Measurements from ENCODE around the gene KCNQ1. TPM values are rescaled to one million over a fixed set of nuclear protein-coding genes. Genes with fewer than 3 reads are reported as not detected.

Gene KCNQ1
- total and polyA plus RNA-seq, 2 of the 13 experiments (the other 11 are each of a cell fraction or from before 2014, with no cell fraction given): 0.02 to 0.08 TPM

DNA sequence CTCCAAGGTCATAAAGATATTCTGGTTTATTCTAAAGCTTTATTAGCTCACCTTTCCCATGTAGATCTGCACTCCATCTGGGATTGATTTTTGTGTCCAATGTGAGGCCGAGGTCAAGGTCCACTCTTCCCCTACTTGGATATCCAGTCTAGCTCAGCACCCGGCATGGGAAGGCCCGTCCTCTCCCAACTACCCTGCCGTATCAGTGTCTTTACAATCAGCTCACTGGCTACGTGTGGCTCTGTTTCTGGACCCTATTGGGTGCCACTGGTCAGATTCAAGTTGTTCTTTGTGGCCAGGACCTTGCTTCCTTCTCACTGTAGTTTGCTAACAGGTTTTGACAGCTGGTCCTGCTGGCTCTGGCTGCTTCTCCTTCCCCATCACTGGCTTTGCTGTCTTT, 224.1 kb downstream of the KCNQ1 start:
- FAIRE-seq (no peak), DNase-seq (ENCODE audit: low spot score) (no peak), ATAC-seq (peak; percentile 4; the same call in 1 of the 3 replicates)
- BruUV-seq (replicated peaks): no TSS peak
- Histone ChIP-seq H4K20me1 (ENCODE audit: insufficient read depth, low read length) (peaks cover 99% of the 10 kb centered on the region), H3K36me3 (replicated peaks in 1 of 2; ENCODE audit: control insufficient read depth in 1 of 2, insufficient read depth in 2 of 2, low read length in 2 of 2) (peaks cover 35 to 97% of the 10 kb centered on the region in 2 experiments), H2AFZ (ENCODE audit: low read length) (no peak overlapping the region), H3K4me2 (ENCODE audit: low read depth, low read length) (no peak overlapping the region), H3K9me3 (ENCODE audit: low read length) (no peaks in the 10 kb centered on the region), H3K9ac (ENCODE audit: insufficient read depth, low read depth, low read length) (no peak overlapping the region), H3K27me3 (ENCODE audit: control insufficient read depth in 1 of 2, insufficient read depth in 2 of 2, low read length in 2 of 2) (no peaks in the 10 kb centered on the region), H3K4me3 (replicated peaks in 1 of 3; ENCODE audit: insufficient read depth in 1 of 3, low read depth in 2 of 3, low read length in 3 of 3) (no peak overlapping the region), H3K4me1 (ENCODE audit: insufficient read depth, low read length) (peaks cover 97% of the 10 kb centered on the region), H3K79me2 (ENCODE audit: insufficient read depth, low read length) (peaks cover 92% of the 10 kb centered on the region), H3K27ac (ENCODE audit: extremely low read length, insufficient read depth, low read length) (no peak overlapping the region)
- 76% methylated on average over 5 of the region's 5 CpGs for WGBS (ENCODE audit: low lambda C conversion rate)
- intact Hi-C loops (cut with micrococcal nuclease; ENCODE audit: unreplicated experiment): no loop called here
- TF ChIP-seq, protein P1, sequence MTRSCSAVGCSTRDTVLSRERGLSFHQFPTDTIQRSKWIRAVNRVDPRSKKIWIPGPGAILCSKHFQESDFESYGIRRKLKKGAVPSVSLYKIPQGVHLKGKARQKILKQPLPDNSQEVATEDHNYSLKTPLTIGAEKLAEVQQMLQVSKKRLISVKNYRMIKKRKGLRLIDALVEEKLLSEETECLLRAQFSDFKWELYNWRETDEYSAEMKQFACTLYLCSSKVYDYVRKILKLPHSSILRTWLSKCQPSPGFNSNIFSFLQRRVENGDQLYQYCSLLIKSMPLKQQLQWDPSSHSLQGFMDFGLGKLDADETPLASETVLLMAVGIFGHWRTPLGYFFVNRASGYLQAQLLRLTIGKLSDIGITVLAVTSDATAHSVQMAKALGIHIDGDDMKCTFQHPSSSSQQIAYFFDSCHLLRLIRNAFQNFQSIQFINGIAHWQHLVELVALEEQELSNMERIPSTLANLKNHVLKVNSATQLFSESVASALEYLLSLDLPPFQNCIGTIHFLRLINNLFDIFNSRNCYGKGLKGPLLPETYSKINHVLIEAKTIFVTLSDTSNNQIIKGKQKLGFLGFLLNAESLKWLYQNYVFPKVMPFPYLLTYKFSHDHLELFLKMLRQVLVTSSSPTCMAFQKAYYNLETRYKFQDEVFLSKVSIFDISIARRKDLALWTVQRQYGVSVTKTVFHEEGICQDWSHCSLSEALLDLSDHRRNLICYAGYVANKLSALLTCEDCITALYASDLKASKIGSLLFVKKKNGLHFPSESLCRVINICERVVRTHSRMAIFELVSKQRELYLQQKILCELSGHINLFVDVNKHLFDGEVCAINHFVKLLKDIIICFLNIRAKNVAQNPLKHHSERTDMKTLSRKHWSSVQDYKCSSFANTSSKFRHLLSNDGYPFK (CRISPR knock-in tag; IDR thresholded peaks at IDR 0.05; ENCODE audit: borderline replicate concordance): no peak
- no peak for TF ChIP-seq ZNF772 (CRISPR knock-in tag; IDR thresholded peaks at IDR 0.05)
- TF ChIP-seq, protein P2, sequence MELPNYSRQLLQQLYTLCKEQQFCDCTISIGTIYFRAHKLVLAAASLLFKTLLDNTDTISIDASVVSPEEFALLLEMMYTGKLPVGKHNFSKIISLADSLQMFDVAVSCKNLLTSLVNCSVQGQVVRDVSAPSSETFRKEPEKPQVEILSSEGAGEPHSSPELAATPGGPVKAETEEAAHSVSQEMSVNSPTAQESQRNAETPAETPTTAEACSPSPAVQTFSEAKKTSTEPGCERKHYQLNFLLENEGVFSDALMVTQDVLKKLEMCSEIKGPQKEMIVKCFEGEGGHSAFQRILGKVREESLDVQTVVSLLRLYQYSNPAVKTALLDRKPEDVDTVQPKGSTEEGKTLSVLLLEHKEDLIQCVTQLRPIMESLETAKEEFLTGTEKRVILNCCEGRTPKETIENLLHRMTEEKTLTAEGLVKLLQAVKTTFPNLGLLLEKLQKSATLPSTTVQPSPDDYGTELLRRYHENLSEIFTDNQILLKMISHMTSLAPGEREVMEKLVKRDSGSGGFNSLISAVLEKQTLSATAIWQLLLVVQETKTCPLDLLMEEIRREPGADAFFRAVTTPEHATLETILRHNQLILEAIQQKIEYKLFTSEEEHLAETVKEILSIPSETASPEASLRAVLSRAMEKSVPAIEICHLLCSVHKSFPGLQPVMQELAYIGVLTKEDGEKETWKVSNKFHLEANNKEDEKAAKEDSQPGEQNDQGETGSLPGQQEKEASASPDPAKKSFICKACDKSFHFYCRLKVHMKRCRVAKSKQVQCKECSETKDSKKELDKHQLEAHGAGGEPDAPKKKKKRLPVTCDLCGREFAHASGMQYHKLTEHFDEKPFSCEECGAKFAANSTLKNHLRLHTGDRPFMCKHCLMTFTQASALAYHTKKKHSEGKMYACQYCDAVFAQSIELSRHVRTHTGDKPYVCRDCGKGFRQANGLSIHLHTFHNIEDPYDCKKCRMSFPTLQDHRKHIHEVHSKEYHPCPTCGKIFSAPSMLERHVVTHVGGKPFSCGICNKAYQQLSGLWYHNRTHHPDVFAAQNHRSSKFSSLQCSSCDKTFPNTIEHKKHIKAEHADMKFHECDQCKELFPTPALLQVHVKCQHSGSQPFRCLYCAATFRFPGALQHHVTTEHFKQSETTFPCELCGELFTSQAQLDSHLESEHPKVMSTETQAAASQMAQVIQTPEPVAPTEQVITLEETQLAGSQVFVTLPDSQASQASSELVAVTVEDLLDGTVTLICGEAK (IDR thresholded peaks at IDR 0.05): no peak
- TF ChIP-seq, protein P2 (CRISPR knock-in tag; IDR thresholded peaks at IDR 0.05): peak; percentile 18; the same call in 1 of the 2 replicates
- TF ChIP-seq HNF4A (CRISPR knock-in tag; IDR thresholded peaks at IDR 0.05): peak; percentile 58
- 0 out of 2 replicates have a peak, but pooled peaks have one; percentile 36 for TF ChIP-seq ZSCAN21 (CRISPR knock-in tag; IDR thresholded peaks at IDR 0.05; ENCODE audit: borderline replicate concordance)
- 0 out of 2 replicates have a peak, but pooled peaks have one; percentile 17 for TF ChIP-seq GATAD2A (CRISPR knock-in tag; IDR thresholded peaks at IDR 0.05)
- TF ChIP-seq HNF4G (IDR thresholded peaks at IDR 0.05; ENCODE audit: borderline replicate concordance, low read depth, low read length): peak; percentile 45; the same call in 1 of the 2 replicates
- no peak for TF ChIP-seq HNF4G (CRISPR knock-in tag; IDR thresholded peaks at IDR 0.05; ENCODE audit: borderline replicate concordance, low read depth)
- 0 out of 2 replicates have a peak, but pooled peaks have one; percentile 20 for TF ChIP-seq POLR2AphosphoS5 (IDR thresholded peaks at IDR 0.05; ENCODE audit: low read depth, low read length)
- peak; percentile 81 for TF ChIP-seq RBM22 (optimal IDR thresholded peaks at IDR 0.05; ENCODE audit: low read length)
- ChIA-PET CTCF (ENCODE audit: low intra/inter-chr PET ratio, low total read pairs) (no interaction called here), POLR2A (interaction anchor here (1.2 kb wide), 1 partner anchor 16 kb away, joined by 5 read pairs; no protein-coding TSS in a partner anchor)
- in situ Hi-C loops (cut with HindIII; ENCODE audit: extremely low pct_ligation_motif_present, low pct_unique_long_range_greater_than_20kb): loop anchor here (10.0 kb wide), 1 partner anchor 134 kb away; no protein-coding TSS in a partner anchor

All from HepG2 (cell line).